ENCODE data around the gene TGM2. TPM values are rescaled to one million over a fixed set of nuclear protein-coding genes. Genes with fewer than 3 reads are reported as not detected.

Gene TGM2
- total and polyA plus RNA-seq, 9 of the 15 experiments (the other 6 are each of a cell fraction or from before 2014, with no cell fraction given) = 5.5 to 78.5 (median 37.6) TPM

DNA sequence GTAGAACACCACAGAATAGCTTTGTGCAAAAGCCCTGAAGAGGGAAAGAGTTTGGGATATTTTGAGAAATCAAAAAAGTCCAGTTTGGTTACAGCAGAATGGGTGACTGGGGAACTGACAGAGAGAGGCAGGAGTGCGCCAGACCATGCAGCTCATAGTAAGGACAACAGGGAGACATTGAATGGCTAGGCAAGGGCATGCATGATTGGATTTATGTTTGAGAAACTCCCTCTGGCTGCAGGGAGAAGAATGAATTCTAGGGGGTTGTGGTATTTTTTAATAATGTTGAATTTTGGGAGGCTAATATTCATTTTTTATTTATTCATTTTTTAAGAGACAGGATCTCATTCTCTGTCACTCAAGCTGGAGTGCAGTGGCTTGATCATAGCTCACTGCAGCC lies 49.9 kb downstream of the TGM2 start:
- H3K36me3 ChIP-seq (ENCODE audit: control insufficient read depth, insufficient read depth, low read length) = no peaks in the 10 kb centered on the region
- no TSS peak for BruUV-seq (replicated peaks)
- 0 out of 2 replicates have a peak overlapping the region, but pooled peaks have one; percentile 8 for H2AFZ ChIP-seq (ENCODE audit: low read depth, low read length)
- no peaks in the 10 kb centered on the region for H3K9me1 ChIP-seq (ENCODE audit: control insufficient read depth, insufficient read depth, low read length)
- H3K4me3 ChIP-seq = no peak overlapping the region
- in situ Hi-C loops (cut with MboI) (no loop called here), intact Hi-C loops (cut with micrococcal nuclease) (no loop called here)
- ATAC-seq (no peak), DNase-seq (ENCODE audit: extremely low read depth in 1 of 4, low spot score in 3 of 4) (peak in 1 of 4 experiments; percentile 8), FAIRE-seq (no peak)
- no peak overlapping the region for H3K4me2 ChIP-seq (ENCODE audit: insufficient read depth, low read length)
- H3K9ac ChIP-seq (ENCODE audit: insufficient read depth in 1 of 2, low read depth in 2 of 2, low read length in 2 of 2) = no peak overlapping the region
- no peaks in the 10 kb centered on the region for H3K27me3 ChIP-seq (ENCODE audit: control insufficient read depth in 2 of 2, insufficient read depth in 2 of 2, low read length in 2 of 2)
- POLR2A ChIA-PET = interaction anchor here (2.1 kb wide), 1 partner anchor 49 kb away, joined by 5 read pairs; no protein-coding TSS in a partner anchor
- WGBS (ENCODE audit: insufficient coverage, low coverage, missing lambda C conversion rate) = 77% methylated on average over 1 of the region's 1 CpG
- CTCF ChIA-PET (ENCODE audit: low intra/inter-chr PET ratio) = no interaction called here
- H3K27ac ChIP-seq (ENCODE audit: extremely low read depth, low read depth, low read length) = no peak overlapping the region
- H4K20me1 ChIP-seq (replicated peaks; ENCODE audit: control insufficient read depth, insufficient read depth, low read length) = no peaks in the 10 kb centered on the region
- peaks cover 15 to 26% of the 10 kb centered on the region in 2 experiments for H3K4me1 ChIP-seq (replicated peaks in 1 of 2; ENCODE audit: control insufficient read depth in 2 of 2, insufficient read depth in 2 of 2, low read length in 2 of 2)
- H3K9me3 ChIP-seq (replicated peaks; ENCODE audit: control insufficient read depth, insufficient read depth, low read depth, low read length) = no peaks in the 10 kb centered on the region
- H3K79me2 ChIP-seq (ENCODE audit: control insufficient read depth, insufficient read depth, low read length) = no peaks in the 10 kb centered on the region
- TF ChIP-seq RAD21 (CRISPR knock-in tag; conservative IDR thresholded peaks at IDR 0.05 in 1 of 2, IDR thresholded peaks at IDR 0.05 in 1 of 2) (peak in 1 of 2 experiments; percentile 44; a peak in 2 of 4 replicates), ZNF76 (CRISPR knock-in tag; IDR thresholded peaks at IDR 0.05; ENCODE audit: borderline replicate concordance) (no peak), HDAC6 (IDR thresholded peaks at IDR 0.05; ENCODE audit: low read depth, low read length) (no peak)
- TF ChIP-seq, protein P1, sequence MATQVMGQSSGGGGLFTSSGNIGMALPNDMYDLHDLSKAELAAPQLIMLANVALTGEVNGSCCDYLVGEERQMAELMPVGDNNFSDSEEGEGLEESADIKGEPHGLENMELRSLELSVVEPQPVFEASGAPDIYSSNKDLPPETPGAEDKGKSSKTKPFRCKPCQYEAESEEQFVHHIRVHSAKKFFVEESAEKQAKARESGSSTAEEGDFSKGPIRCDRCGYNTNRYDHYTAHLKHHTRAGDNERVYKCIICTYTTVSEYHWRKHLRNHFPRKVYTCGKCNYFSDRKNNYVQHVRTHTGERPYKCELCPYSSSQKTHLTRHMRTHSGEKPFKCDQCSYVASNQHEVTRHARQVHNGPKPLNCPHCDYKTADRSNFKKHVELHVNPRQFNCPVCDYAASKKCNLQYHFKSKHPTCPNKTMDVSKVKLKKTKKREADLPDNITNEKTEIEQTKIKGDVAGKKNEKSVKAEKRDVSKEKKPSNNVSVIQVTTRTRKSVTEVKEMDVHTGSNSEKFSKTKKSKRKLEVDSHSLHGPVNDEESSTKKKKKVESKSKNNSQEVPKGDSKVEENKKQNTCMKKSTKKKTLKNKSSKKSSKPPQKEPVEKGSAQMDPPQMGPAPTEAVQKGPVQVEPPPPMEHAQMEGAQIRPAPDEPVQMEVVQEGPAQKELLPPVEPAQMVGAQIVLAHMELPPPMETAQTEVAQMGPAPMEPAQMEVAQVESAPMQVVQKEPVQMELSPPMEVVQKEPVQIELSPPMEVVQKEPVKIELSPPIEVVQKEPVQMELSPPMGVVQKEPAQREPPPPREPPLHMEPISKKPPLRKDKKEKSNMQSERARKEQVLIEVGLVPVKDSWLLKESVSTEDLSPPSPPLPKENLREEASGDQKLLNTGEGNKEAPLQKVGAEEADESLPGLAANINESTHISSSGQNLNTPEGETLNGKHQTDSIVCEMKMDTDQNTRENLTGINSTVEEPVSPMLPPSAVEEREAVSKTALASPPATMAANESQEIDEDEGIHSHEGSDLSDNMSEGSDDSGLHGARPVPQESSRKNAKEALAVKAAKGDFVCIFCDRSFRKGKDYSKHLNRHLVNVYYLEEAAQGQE (IDR thresholded peaks at IDR 0.05; ENCODE audit: borderline replicate concordance) = peak; percentile 18; the same call in 1 of the 2 replicates
- TF ChIP-seq, protein P1 (CRISPR knock-in tag; IDR thresholded peaks at IDR 0.05; ENCODE audit: low read depth) = no peak
- TF ChIP-seq, protein P2, sequence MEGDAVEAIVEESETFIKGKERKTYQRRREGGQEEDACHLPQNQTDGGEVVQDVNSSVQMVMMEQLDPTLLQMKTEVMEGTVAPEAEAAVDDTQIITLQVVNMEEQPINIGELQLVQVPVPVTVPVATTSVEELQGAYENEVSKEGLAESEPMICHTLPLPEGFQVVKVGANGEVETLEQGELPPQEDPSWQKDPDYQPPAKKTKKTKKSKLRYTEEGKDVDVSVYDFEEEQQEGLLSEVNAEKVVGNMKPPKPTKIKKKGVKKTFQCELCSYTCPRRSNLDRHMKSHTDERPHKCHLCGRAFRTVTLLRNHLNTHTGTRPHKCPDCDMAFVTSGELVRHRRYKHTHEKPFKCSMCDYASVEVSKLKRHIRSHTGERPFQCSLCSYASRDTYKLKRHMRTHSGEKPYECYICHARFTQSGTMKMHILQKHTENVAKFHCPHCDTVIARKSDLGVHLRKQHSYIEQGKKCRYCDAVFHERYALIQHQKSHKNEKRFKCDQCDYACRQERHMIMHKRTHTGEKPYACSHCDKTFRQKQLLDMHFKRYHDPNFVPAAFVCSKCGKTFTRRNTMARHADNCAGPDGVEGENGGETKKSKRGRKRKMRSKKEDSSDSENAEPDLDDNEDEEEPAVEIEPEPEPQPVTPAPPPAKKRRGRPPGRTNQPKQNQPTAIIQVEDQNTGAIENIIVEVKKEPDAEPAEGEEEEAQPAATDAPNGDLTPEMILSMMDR (IDR thresholded peaks at IDR 0.05 in 2 of 3, conservative IDR thresholded peaks at IDR 0.05 in 1 of 3; ENCODE audit: insufficient read depth in 2 of 3, low read depth in 1 of 3, low read length in 3 of 3) = peak in 1 of 3 experiments; percentile 40; a peak in 2 of 6 replicates
- TF ChIP-seq, protein P3, sequence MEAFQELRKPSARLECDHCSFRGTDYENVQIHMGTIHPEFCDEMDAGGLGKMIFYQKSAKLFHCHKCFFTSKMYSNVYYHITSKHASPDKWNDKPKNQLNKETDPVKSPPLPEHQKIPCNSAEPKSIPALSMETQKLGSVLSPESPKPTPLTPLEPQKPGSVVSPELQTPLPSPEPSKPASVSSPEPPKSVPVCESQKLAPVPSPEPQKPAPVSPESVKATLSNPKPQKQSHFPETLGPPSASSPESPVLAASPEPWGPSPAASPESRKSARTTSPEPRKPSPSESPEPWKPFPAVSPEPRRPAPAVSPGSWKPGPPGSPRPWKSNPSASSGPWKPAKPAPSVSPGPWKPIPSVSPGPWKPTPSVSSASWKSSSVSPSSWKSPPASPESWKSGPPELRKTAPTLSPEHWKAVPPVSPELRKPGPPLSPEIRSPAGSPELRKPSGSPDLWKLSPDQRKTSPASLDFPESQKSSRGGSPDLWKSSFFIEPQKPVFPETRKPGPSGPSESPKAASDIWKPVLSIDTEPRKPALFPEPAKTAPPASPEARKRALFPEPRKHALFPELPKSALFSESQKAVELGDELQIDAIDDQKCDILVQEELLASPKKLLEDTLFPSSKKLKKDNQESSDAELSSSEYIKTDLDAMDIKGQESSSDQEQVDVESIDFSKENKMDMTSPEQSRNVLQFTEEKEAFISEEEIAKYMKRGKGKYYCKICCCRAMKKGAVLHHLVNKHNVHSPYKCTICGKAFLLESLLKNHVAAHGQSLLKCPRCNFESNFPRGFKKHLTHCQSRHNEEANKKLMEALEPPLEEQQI (IDR thresholded peaks at IDR 0.05) = no peak
